IMR-90 (cell line): ENCODE measurements around the gene ADORA2A. TPM values are rescaled to one million over a fixed set of nuclear protein-coding genes. Genes with fewer than 3 reads are reported as not detected.

Source experiments
- ATAC-seq: fragments of 200-7000 bp; cut with Tn5 transposase; 2 replicates; pipeline ENCODE4 v1.9.1; 2020; ENCODE audit warnings: low read depth, mild to moderate bottlenecking, moderate library complexity
- BruUV-seq: library from RNA; stranded (reverse); fragments of 400-500 nt; replicated peaks from 2 replicates; lab custom pipeline; 2021; lab: Mats Ljungman, UMichigan
- CTCF ChIA-PET: fragments of 300-600 bp; formaldehyde crosslinking; extraction: SDS; loops from one replicate; lab custom pipeline; 2021; ENCODE audit warnings: antibody characterized with exemption; lab: Yijun Ruan, JAX
- POLR2A ChIA-PET: fragments of 300-600 bp; sonication (Branson Sonifier 250); formaldehyde crosslinking; loops from one replicate; lab custom pipeline; 2022; ENCODE audit warnings: antibody characterized with exemption; ENCODE audit not compliant: unreplicated experiment; lab: Charles Lee
- DNase-seq: peaks from one replicate; pipeline ENCODE4 v3.0.0; 2013
- H2AFZ ChIP-seq: replicated peaks from 2 replicates; pipeline ENCODE3; 2013; ENCODE audit warnings: low read length, mild to moderate bottlenecking; ENCODE audit not compliant: poor library complexity
- H2AK5ac ChIP-seq: 2 replicates; pipeline ENCODE4 v1.6.1; 2013; ENCODE audit warnings: low read depth, low read length, inconsistent platforms
- H2AK9ac ChIP-seq: replicated peaks from 2 replicates; pipeline ENCODE3; 2013; ENCODE audit warnings: mild to moderate bottlenecking, low read depth, low read length, moderate library complexity; ENCODE audit not compliant: poor library complexity
- H2BK120ac ChIP-seq: 2 replicates; pipeline ENCODE4 v1.6.1; 2013; ENCODE audit warnings: low read depth, low read length, inconsistent platforms
- H2BK15ac ChIP-seq: 3 replicates; pipeline ENCODE4 v1.6.1; 2013; ENCODE audit warnings: low read depth, low read length, inconsistent platforms
- H2BK20ac ChIP-seq: 2 replicates; pipeline ENCODE4 v1.6.1; 2013; ENCODE audit warnings: low read depth, mild to moderate bottlenecking, inconsistent platforms, low read length, moderate library complexity
- H2BK5ac ChIP-seq: 2 replicates; pipeline ENCODE4 v1.6.1; 2013; ENCODE audit warnings: mild to moderate bottlenecking, low read depth, low read length, inconsistent platforms; ENCODE audit not compliant: poor library complexity, severe bottlenecking
- H3K14ac ChIP-seq: replicated peaks from 2 replicates; pipeline ENCODE4 v1.6.1; 2013; ENCODE audit warnings: low read depth, low read length, inconsistent platforms
- H3K18ac ChIP-seq: 2 replicates; pipeline ENCODE4 v1.6.1; 2013; ENCODE audit warnings: low read depth, low read length, control low read depth
- H3K23ac ChIP-seq: 2 replicates; pipeline ENCODE4 v1.6.1; 2013; ENCODE audit warnings: low read depth, low read length, inconsistent platforms
- H3K27ac ChIP-seq: 2 replicates; pipeline ENCODE4 v1.5.1; 2013; ENCODE audit warnings: mild to moderate bottlenecking, control low read depth, low read length; ENCODE audit not compliant: insufficient read depth
- H3K27me3 ChIP-seq: 2 replicates; pipeline ENCODE4 v1.6.1; 2013; ENCODE audit warnings: low read length; ENCODE audit not compliant: control insufficient read depth, insufficient read depth
- H3K36me3 ChIP-seq: 2 replicates; pipeline ENCODE4 v1.6.1; 2013; ENCODE audit warnings: low read length, mixed read lengths; ENCODE audit not compliant: control insufficient read depth, insufficient read depth
- H3K4ac ChIP-seq: 2 replicates; pipeline ENCODE4 v1.6.1; 2013; ENCODE audit warnings: low read depth, low read length, inconsistent platforms
- H3K4me1 ChIP-seq: 2 replicates; pipeline ENCODE4 v1.6.1; 2013; ENCODE audit warnings: low read length, mixed read lengths; ENCODE audit not compliant: control insufficient read depth, insufficient read depth
- H3K4me2 ChIP-seq: 2 replicates; pipeline ENCODE4 v1.6.1; 2013; ENCODE audit warnings: low read depth, mild to moderate bottlenecking, control low read depth, low read length, moderate library complexity
- H3K4me3 ChIP-seq: 2 replicates; pipeline ENCODE4 v1.5.1; 2013; ENCODE audit warnings: low read depth, mild to moderate bottlenecking, control low read depth, low read length, moderate library complexity; ENCODE audit not compliant: insufficient read depth
- H3K56ac ChIP-seq: 2 replicates; pipeline ENCODE4 v1.6.1; 2013; ENCODE audit warnings: low read length, inconsistent platforms; ENCODE audit not compliant: insufficient read depth; ENCODE audit errors: extremely low read depth
- H3K79me1 ChIP-seq, 2 experiments: 2 replicates each; pipeline ENCODE4 v1.6.1; 2013; ENCODE audit warnings: low read length in 2 of 2, inconsistent platforms in 1 of 2, low read depth in 1 of 2
- H3K9ac ChIP-seq: 2 replicates; pipeline ENCODE4 v1.6.1; 2013; ENCODE audit warnings: low read depth, low read length, control low read depth
- H3K9me1 ChIP-seq: 2 replicates; pipeline ENCODE4 v1.6.1; 2013; ENCODE audit warnings: low read length, inconsistent platforms; ENCODE audit not compliant: insufficient read depth
- H3K9me3 ChIP-seq: 2 replicates; pipeline ENCODE4 v1.6.1; 2013; ENCODE audit warnings: low read length; ENCODE audit not compliant: control insufficient read depth, insufficient read depth
- H4K20me1 ChIP-seq: 2 replicates; pipeline ENCODE4 v1.6.1; 2013; ENCODE audit warnings: low read length, inconsistent platforms; ENCODE audit not compliant: insufficient read depth
- H4K5ac ChIP-seq: 2 replicates; pipeline ENCODE4 v1.6.1; 2013; ENCODE audit warnings: mild to moderate bottlenecking, low read depth, low read length, control low read depth
- H4K8ac ChIP-seq, 2 experiments: 2 replicates each; pipeline ENCODE4 v1.6.1; 2013; ENCODE audit warnings: low read depth in 2 of 2, low read length in 2 of 2, control low read depth in 1 of 2, inconsistent platforms in 1 of 2
- H4K91ac ChIP-seq: 2 replicates; pipeline ENCODE4 v1.6.1; 2013; ENCODE audit warnings: low read depth, low read length, inconsistent platforms; ENCODE audit not compliant: insufficient read depth
- BHLHE40 ChIP-seq: fragments of 150-350 bp; IDR thresholded peaks from 2 replicates; pipeline ENCODE4 v1.6.1; 2016; ENCODE audit warnings: mild to moderate bottlenecking, low read depth, low read length
- CHD1 ChIP-seq: IDR thresholded peaks from 2 replicates; pipeline ENCODE4 v1.6.1; 2012; ENCODE audit warnings: low read depth, low read length, improper control_type of control experiment
- ELK1 ChIP-seq: fragments of 150-350 bp; IDR thresholded peaks from 2 replicates; pipeline ENCODE4 v1.6.1; 2016; ENCODE audit warnings: low read depth, mild to moderate bottlenecking, low read length, moderate library complexity, borderline replicate concordance
- FOS ChIP-seq: fragments of 150-350 bp; IDR thresholded peaks from 2 replicates; pipeline ENCODE4 v1.6.1; 2016; ENCODE audit warnings: low read depth, low read length
- MAFK ChIP-seq: IDR thresholded peaks from 2 replicates; pipeline ENCODE4 v1.6.1; 2012; ENCODE audit warnings: low read depth, low read length, improper control_type of control experiment
- MAZ ChIP-seq: IDR thresholded peaks from 2 replicates; pipeline ENCODE4 v1.6.1; 2012; ENCODE audit warnings: low read depth, mild to moderate bottlenecking, low read length, improper control_type of control experiment, moderate library complexity, borderline replicate concordance
- MXI1 ChIP-seq: IDR thresholded peaks from 2 replicates; pipeline ENCODE4 v1.6.1; 2012; ENCODE audit warnings: low read depth, mild to moderate bottlenecking, low read length, moderate library complexity, borderline replicate concordance
- NFE2L2 ChIP-seq: fragments of 150-350 bp; IDR thresholded peaks from 2 replicates; pipeline ENCODE4 v1.6.1; 2016; ENCODE audit warnings: low read depth, mild to moderate bottlenecking, low read length
- RCOR1 ChIP-seq: IDR thresholded peaks from 2 replicates; pipeline ENCODE4 v1.6.1; 2012; ENCODE audit warnings: mild to moderate bottlenecking, low read length, improper control_type of control experiment; ENCODE audit not compliant: insufficient replicate concordance
- RFX5 ChIP-seq: IDR thresholded peaks from 2 replicates; pipeline ENCODE4 v1.8.0; 2012; ENCODE audit warnings: low read depth, mild to moderate bottlenecking, low read length, moderate library complexity
- SMC3 ChIP-seq: fragments of 150-350 bp; IDR thresholded peaks from 2 replicates; pipeline ENCODE4 v1.6.1; 2016; ENCODE audit warnings: low read depth, mild to moderate bottlenecking, antibody characterized with exemption, low read length, moderate library complexity
- USF2 ChIP-seq: fragments of 150-350 bp; IDR thresholded peaks from 2 replicates; pipeline ENCODE4 v1.6.1; 2017; ENCODE audit warnings: mild to moderate bottlenecking, antibody characterized with exemption, low read length, low read depth
- WGBS, 2 experiments: methylation state at CpG; one replicate each; pipeline versions ENCODE4 v1.1.5 to v1.1.7; 2013; ENCODE audit warnings: missing lambda C conversion rate in 2 of 2; ENCODE audit not compliant: insufficient read length in 1 of 2; ENCODE audit errors: extremely low coverage in 2 of 2; 5-methylcytosine and 5-hydroxymethylcytosine counted together
- dilution Hi-C: fragments of 300-500 bp; cut with HindIII; formaldehyde crosslinking; loops from one replicate; pipeline ENCODE4 v1.14.3; 2018; ENCODE audit warnings: low sequenced_read_pairs; ENCODE audit not compliant: unreplicated experiment
- in situ Hi-C: fragments of 300-500 bp; cut with MboI; formaldehyde crosslinking; loops from 3 replicates; pipeline ENCODE4 v1.14.3; 2019; ENCODE audit warnings: low sequenced_read_pairs, inconsistent platforms, mixed read lengths
- intact Hi-C: fragments of 100-400 bp; cut with micrococcal nuclease; formaldehyde crosslinking; loops from 2 replicates; pipeline ENCODE4 v1.10.0; 2022
- polyA plus RNA-seq, 3 experiments: library from polyadenylated mRNA; depleted of rRNA; stranded (reverse); fragments of >200 nt; gene quantifications; 2 replicates each; pipeline ENCODE4 v1.2.3, GENCODE V29; 2012; ENCODE audit warnings: low replicate concordance in 1 of 3
- total RNA-seq: library from RNA; depleted of rRNA; stranded (reverse); fragments of >200 nt; gene quantifications from 2 replicates; pipeline ENCODE4 v1.2.3, GENCODE V29; 2012
- TF ChIP-seq, protein P1 (sequence below): conservative IDR thresholded peaks from 2 replicates; pipeline ENCODE4 v1.5.1; 2012; ENCODE audit warnings: mild to moderate bottlenecking, low read depth, low read length, improper control_type of control experiment

The ADORA2A gene
- total and polyA plus RNA-seq, 2 of the 4 experiments (the other 2 are of a cell fraction) = 0.36 to 1.1 TPM

DNA sequence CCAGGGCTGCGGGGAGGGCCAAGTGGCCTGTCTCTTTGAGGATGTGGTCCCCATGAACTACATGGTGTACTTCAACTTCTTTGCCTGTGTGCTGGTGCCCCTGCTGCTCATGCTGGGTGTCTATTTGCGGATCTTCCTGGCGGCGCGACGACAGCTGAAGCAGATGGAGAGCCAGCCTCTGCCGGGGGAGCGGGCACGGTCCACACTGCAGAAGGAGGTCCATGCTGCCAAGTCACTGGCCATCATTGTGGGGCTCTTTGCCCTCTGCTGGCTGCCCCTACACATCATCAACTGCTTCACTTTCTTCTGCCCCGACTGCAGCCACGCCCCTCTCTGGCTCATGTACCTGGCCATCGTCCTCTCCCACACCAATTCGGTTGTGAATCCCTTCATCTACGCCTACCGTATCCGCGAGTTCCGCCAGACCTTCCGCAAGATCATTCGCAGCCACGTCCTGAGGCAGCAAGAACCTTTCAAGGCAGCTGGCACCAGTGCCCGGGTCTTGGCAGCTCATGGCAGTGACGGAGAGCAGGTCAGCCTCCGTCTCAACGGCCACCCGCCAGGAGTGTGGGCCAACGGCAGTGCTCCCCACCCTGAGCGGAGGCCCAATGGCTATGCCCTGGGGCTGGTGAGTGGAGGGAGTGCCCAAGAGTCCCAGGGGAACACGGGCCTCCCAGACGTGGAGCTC, 13.5 kb downstream of the ADORA2A start:
- Histone ChIP-seq H2BK15ac (no peak overlapping the region), H3K9ac (no peak overlapping the region), H3K18ac (no peak overlapping the region), H3K36me3 (no peaks in the 10 kb centered on the region), H3K9me1 (peaks cover 2% of the 10 kb centered on the region; the same call in 1 of the 2 replicates), H2AFZ (no peak overlapping the region), H3K27ac (no peak overlapping the region), H4K8ac (no peak overlapping the region), H4K91ac (no peak overlapping the region), H3K79me1 (no peaks in the 10 kb centered on the region), H3K4me1 (peaks cover 6% of the 10 kb centered on the region), H3K4ac (no peak overlapping the region), H3K27me3 (peaks cover 3% of the 10 kb centered on the region; the same call in 1 of the 2 replicates), H2BK20ac (no peak overlapping the region), H3K23ac (no peak overlapping the region), H4K5ac (no peak overlapping the region), H3K14ac (no peak overlapping the region), H3K4me2 (no peak overlapping the region), H4K20me1 (no peaks in the 10 kb centered on the region), H2AK9ac (no peak overlapping the region), H2AK5ac (0 out of 2 replicates have a peak overlapping the region, but pooled peaks have one; percentile 1), H3K56ac (no peak overlapping the region), H3K9me3 (no peaks in the 10 kb centered on the region), H2BK5ac (no peak overlapping the region), H3K4me3 (no peak overlapping the region), H2BK120ac (no peak overlapping the region)
- intact Hi-C loops = no loop called here
- no TSS peak for BruUV-seq
- in situ Hi-C loops = no loop called here
- dilution Hi-C loops = no loop called here
- ChIA-PET CTCF (no interaction called here), POLR2A (no interaction called here)
- 94% methylated on average over 27 of the region's 30 CpGs; no CpG with 5 or more reads in 1 of the 2 experiments for WGBS, 2 experiments
- TF ChIP-seq BHLHE40 (no peak), MXI1 (no peak), RFX5 (no peak), RCOR1 (no peak), NFE2L2 (no peak), ELK1 (no peak), MAZ (no peak), USF2 (no peak), CHD1 (no peak), FOS (no peak), SMC3 (no peak), MAFK (no peak)
- TF ChIP-seq, protein P1, sequence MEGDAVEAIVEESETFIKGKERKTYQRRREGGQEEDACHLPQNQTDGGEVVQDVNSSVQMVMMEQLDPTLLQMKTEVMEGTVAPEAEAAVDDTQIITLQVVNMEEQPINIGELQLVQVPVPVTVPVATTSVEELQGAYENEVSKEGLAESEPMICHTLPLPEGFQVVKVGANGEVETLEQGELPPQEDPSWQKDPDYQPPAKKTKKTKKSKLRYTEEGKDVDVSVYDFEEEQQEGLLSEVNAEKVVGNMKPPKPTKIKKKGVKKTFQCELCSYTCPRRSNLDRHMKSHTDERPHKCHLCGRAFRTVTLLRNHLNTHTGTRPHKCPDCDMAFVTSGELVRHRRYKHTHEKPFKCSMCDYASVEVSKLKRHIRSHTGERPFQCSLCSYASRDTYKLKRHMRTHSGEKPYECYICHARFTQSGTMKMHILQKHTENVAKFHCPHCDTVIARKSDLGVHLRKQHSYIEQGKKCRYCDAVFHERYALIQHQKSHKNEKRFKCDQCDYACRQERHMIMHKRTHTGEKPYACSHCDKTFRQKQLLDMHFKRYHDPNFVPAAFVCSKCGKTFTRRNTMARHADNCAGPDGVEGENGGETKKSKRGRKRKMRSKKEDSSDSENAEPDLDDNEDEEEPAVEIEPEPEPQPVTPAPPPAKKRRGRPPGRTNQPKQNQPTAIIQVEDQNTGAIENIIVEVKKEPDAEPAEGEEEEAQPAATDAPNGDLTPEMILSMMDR = no peak
- no peak for ATAC-seq
- no peak for DNase-seq
